ENCODE results near the gene PLEKHA8. TPM values are rescaled to one million over a fixed set of nuclear protein-coding genes. Genes with fewer than 3 reads are reported as not detected.

PLEKHA8 gene
- total RNA-seq, 4 donors from 2014 or later: 5.7 to 12.4 (median 7.2) TPM

GRCh38 chr7:30175636-30176147 lies 147.5 kb downstream of the PLEKHA8 start:
- Histone ChIP-seq H3K27me3 (no peaks in the 10 kb centered on the region), H3K27ac (no peak overlapping the region), H3K4me1 (peaks cover 51% of the 10 kb centered on the region), H3K36me3 (no peaks in the 10 kb centered on the region), H3K4me3 (no peak overlapping the region), H3K9me3 (no peaks in the 10 kb centered on the region)
- 83% methylated on average over 7 of the region's 7 CpGs for WGBS
- no peak for DNase-seq (ENCODE audit: low spot score in 2 of 2)
- TF ChIP-seq EP300 (IDR thresholded peaks at IDR 0.05) (no peak), POLR2AphosphoS5 (IDR thresholded peaks at IDR 0.05) (no peak), POLR2A (IDR thresholded peaks at IDR 0.05) (no peak), CTCF (IDR thresholded peaks at IDR 0.05) (no peak)

- 78% methylated on average over 6 of the region's 6 CpGs for WGBS
- Histone ChIP-seq H3K4me3 (no peak overlapping the region), H3K27ac (no peak overlapping the region), H3K4me1 (peaks cover 49% of the 10 kb centered on the region), H3K27me3 (no peaks in the 10 kb centered on the region), H3K36me3 (no peaks in the 10 kb centered on the region), H3K9me3 (no peaks in the 10 kb centered on the region)
- no peak for DNase-seq (ENCODE audit: low spot score in 2 of 2)
- TF ChIP-seq POLR2AphosphoS5 (IDR thresholded peaks at IDR 0.05) (no peak), POLR2A (IDR thresholded peaks at IDR 0.05) (no peak), EP300 (IDR thresholded peaks at IDR 0.05) (no peak), CTCF (IDR thresholded peaks at IDR 0.05) (no peak)
Measured at GRCh38 chr7:30176463-30177109, 148.4 kb downstream of the PLEKHA8 start.

- no peak for TF ChIP-seq CTCF (IDR thresholded peaks at IDR 0.05)
- no peak for TF ChIP-seq POLR2A (IDR thresholded peaks at IDR 0.05)
- TF ChIP-seq EP300 (IDR thresholded peaks at IDR 0.05): no peak
- no peak for TF ChIP-seq POLR2AphosphoS5 (IDR thresholded peaks at IDR 0.05)
- H3K9me3 ChIP-seq: no peaks in the 10 kb centered on the region
- DNase-seq (ENCODE audit: low spot score in 2 of 2): no peak
- WGBS: 98% methylated on average over 4 of the region's 5 CpGs
- peaks cover 44% of the 10 kb centered on the region for H3K4me1 ChIP-seq
- no peaks in the 10 kb centered on the region for H3K27me3 ChIP-seq
- no peaks in the 10 kb centered on the region for H3K36me3 ChIP-seq
- H3K4me3 ChIP-seq: no peak overlapping the region
- H3K27ac ChIP-seq: no peak overlapping the region
Measured at GRCh38 chr7:30177186-30177585, 149.0 kb downstream of the PLEKHA8 start.

- TF ChIP-seq EP300 (IDR thresholded peaks at IDR 0.05): no peak
- TF ChIP-seq POLR2A (IDR thresholded peaks at IDR 0.05): no peak
- no peak for TF ChIP-seq POLR2AphosphoS5 (IDR thresholded peaks at IDR 0.05)
- no peak for TF ChIP-seq CTCF (IDR thresholded peaks at IDR 0.05)
- Histone ChIP-seq H3K4me3 (no peak overlapping the region), H3K27ac (no peak overlapping the region), H3K36me3 (no peaks in the 10 kb centered on the region), H3K4me1 (peaks cover 38% of the 10 kb centered on the region), H3K27me3 (no peaks in the 10 kb centered on the region), H3K9me3 (no peaks in the 10 kb centered on the region)
- DNase-seq (ENCODE audit: low spot score in 2 of 2): no peak
- WGBS: 34% methylated on average over 3 of the region's 3 CpGs
Measured at GRCh38 chr7:30177965-30178364, 149.8 kb downstream of the PLEKHA8 start.

- no peak for TF ChIP-seq EP300 (IDR thresholded peaks at IDR 0.05)
- TF ChIP-seq POLR2AphosphoS5 (IDR thresholded peaks at IDR 0.05): no peak
- TF ChIP-seq CTCF (IDR thresholded peaks at IDR 0.05): no peak
- TF ChIP-seq POLR2A (IDR thresholded peaks at IDR 0.05): no peak
- H3K36me3 ChIP-seq: no peaks in the 10 kb centered on the region
- WGBS: 73% methylated on average over 3 of the region's 3 CpGs
- DNase-seq (ENCODE audit: low spot score in 2 of 2): no peak
- no peaks in the 10 kb centered on the region for H3K9me3 ChIP-seq
- no peaks in the 10 kb centered on the region for H3K27me3 ChIP-seq
- H3K4me1 ChIP-seq: peaks cover 31% of the 10 kb centered on the region
- H3K27ac ChIP-seq: no peak overlapping the region
- H3K4me3 ChIP-seq: no peak overlapping the region
Measured at GRCh38 chr7:30178748-30179436, 150.7 kb downstream of the PLEKHA8 start.

Measured in suprapubic skin (tissue), 4 donors.